GM12892 (cell line): ENCODE measurements around the gene OR7D2. TPM values are rescaled to one million over a fixed set of nuclear protein-coding genes. Genes with fewer than 3 reads are reported as not detected.

Experiments used
- DNase-seq: peaks from one replicate; pipeline ENCODE4 v3.0.0; 2011; ENCODE audit not compliant: insufficient read length
- FAIRE-seq: peaks from 2 replicates; lab custom pipeline; 2011; peaks lifted over from hg19 to GRCh38; lab: Jason Lieb, UNC
- POLR2A ChIP-seq: IDR thresholded peaks from 2 replicates; pipeline ENCODE4 v1.6.1; 2011; ENCODE audit warnings: low read depth, low read length, control low read depth
- POLR2AphosphoS5 ChIP-seq: IDR thresholded peaks from 2 replicates; pipeline ENCODE4 v1.6.1; 2011; ENCODE audit warnings: low read depth, low read length, control low read depth
- TAF1 ChIP-seq: IDR thresholded peaks from 2 replicates; pipeline ENCODE4 v1.6.1; 2011; ENCODE audit warnings: low read depth, mild to moderate bottlenecking, control low read depth, low read length, borderline replicate concordance
- polyA plus RNA-seq: library from polyadenylated mRNA; unstranded; fragments of >200 nt; gene quantifications from one replicate; pipeline ENCODE4 v1.2.1, GENCODE V29; 2012; ENCODE audit warnings: missing spikeins, inconsistent platforms; ENCODE audit not compliant: missing spikeins

Gene OR7D2
- polyA plus RNA-seq: not detected

DNA sequence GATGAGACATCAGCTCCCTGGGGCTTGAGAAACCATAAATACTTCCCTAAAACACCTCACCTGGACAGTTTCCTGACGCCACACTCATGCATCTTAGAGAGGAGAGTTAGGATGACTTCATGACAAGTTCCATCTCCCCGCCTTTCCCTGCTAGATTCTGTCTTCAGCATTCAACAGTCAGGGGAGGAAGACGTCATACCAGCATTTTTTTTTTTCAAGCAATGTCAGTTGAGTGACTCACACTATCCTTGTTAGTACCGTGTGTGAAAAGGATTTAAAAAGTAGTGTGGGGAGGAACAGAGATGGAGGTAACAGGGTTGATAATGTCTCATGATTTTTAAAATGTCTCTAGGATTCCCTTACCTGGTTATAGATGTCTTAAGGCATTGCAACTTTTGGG lies at the start of gene OR7D2:
TSS of gene OR7D2 (plus strand) at position 79 of the 400 bp plus-strand sequence. CDS start 6,803 bp downstream, outside the sequence.
- no peak for TF ChIP-seq POLR2A
- no peak for TF ChIP-seq TAF1
- no peak for TF ChIP-seq POLR2AphosphoS5
- FAIRE-seq: no peak
- DNase-seq: no peak

DNA sequence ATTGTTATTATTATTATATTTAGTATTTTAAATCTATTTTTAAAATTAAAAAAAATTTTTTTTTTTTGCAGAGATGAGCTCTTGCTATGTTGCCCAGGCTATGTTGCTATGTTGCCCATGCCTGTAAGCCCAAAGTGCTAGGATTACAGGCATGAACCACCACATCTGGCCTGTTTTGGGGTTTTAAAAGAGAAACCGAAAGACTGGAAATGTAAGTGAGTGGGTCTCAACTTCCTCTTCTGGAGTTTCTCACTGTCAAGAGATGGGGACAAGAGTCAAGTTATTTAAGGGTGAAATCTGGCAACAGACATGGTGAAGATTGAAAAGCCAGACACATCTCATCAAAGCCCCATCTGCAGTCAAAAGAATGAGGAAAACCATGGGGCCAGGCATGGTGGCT lies 47.8 kb upstream of the OR7D2 start:
- no peak for DNase-seq

DNA sequence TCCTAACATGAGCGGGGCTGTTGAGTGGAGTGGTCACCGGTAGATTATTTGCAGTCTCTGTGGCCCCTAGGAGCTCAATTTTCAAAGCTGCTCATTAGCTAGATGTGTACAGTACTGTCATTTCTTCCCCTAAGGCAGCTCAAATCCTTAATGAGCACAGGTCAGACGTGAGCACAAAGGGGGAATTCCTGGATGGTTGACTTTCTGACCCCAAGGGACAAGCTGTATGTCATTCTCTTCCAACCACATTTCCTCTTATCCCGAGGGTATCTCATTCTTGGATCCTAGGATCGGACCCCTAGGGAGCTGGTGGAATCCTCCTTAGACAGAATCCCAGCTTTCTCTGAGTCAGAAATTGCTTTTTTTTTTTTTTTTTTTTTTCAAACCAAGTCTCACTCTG lies 46.4 kb upstream of the OR7D2 start:
- FAIRE-seq: no peak
- DNase-seq: no peak
- TF ChIP-seq POLR2A (no peak), POLR2AphosphoS5 (no peak), TAF1 (no peak)

More for the DNA sequence above, 47.8 kb upstream of the OR7D2 start:
- TF ChIP-seq POLR2AphosphoS5 (no peak), TAF1 (no peak), POLR2A (no peak)
- FAIRE-seq: no peak

DNA sequence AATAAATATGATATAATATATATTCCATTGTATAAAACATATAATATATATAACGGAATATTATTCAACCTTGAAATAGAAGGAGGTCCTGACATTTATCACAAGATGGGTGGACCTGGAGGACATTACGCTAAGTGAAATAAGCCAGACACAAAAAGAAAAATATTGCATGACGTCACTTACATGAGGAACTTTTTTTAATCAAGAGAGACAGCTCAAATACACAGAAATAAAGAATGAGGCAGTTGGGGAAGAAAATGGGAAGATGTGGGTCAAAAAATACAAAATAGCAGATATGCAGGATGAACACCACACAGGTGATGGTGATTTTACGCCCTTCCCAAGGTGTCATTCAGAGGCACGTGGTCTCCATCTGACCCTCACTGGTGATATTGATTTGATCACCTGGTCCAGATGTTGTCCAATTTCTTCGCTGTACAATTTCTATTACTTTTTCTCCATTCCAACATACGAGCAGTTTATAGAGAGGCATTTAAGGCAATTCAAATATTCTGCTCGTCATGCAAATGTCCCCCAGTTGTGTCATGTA lies 39.1 kb upstream of the OR7D2 start:
- TF ChIP-seq POLR2A (no peak), TAF1 (no peak)
- DNase-seq (no peak), FAIRE-seq (peak; percentile 9)

DNA sequence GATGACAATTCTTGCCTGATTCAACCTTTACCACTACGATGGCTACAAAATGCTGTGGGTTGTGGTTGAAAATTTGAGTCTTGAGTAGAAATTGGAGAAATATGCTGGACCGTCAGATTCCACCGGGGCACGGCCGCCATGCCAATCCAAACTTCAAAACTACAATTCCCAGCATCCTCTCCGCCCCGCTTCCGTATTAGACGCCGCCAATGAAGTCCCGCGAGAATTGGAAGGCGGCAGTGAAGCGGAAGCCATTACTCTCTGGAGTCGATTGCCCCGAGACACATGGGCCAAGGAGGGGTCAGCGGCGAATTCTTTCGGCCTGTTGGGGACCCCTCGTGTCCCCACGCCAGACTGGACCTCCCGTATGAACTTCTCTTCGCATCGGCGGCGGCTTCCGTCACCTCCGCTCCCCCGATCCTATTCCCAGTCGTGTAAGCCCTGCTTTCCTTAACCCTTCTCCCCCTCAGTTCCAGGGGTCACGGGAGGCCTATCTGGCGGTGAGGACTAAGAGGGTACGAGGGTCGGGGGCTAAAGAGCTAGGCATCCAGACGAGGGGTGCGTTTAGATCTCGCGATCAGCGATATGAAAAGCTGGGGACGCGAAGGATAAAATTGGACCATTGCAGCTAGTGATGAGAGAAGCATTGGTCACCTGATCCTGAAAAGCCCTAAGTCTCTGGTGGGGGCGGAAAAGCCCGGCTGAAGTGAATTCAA lies 38.5 kb upstream of the OR7D2 start, which contains the start of gene ZNF317:
TSS of gene ZNF317 (plus strand) at position 239 of the 716 bp plus-strand sequence. CDS start 15,620 bp downstream, outside the sequence.
- DNase-seq: peak; percentile 66
- peak; percentile 81; the same call in 1 of the 2 replicates for TF ChIP-seq TAF1
- TF ChIP-seq POLR2A: peak; percentile 89
- peak; percentile 92 for TF ChIP-seq POLR2AphosphoS5
- peak; percentile 86 for FAIRE-seq

DNA sequence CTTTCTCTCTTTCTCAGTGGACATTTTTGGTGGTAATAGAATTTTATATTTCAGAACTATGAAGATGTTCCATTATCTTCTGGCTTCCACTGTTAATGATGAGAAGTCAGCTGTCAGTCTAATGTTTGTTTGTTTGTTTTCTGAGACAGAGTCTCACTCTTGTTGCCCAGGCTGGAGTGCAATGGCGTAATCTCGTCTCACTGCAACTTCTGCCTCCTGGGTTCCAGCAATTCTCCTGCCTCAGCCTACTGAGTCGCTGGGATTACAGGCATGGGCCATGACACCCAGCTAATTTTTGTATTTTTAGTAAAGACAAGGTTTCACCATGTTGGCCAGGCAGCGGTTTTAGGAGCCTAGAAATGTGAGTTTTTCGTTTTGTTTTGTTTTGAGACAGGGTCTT lies 33.9 kb upstream of the OR7D2 start:
- no peak for DNase-seq
- FAIRE-seq: no peak
- TF ChIP-seq POLR2A (no peak), POLR2AphosphoS5 (no peak), TAF1 (no peak)

DNA sequence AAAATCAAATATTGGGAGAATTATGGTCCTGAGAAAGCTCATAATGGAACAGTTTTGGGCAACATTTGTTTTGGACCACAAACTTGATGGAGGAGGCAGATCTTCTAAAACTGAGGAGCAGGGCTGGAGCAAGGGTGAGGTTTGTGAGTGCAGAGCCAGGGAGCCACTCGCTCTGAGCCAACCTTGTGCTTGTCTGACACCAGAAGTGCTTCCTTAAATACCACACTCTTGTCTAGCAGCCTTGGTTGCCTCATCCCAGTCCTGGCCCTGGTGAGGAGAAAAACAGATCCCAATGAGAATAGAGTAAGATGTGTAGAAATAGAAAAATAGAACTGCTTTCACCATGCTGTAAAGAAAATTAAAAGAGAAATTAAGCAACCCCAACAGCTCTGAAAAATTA lies 31.9 kb upstream of the OR7D2 start:
- TF ChIP-seq TAF1 (no peak), POLR2AphosphoS5 (no peak), POLR2A (no peak)
- FAIRE-seq (no peak), DNase-seq (no peak)

DNA sequence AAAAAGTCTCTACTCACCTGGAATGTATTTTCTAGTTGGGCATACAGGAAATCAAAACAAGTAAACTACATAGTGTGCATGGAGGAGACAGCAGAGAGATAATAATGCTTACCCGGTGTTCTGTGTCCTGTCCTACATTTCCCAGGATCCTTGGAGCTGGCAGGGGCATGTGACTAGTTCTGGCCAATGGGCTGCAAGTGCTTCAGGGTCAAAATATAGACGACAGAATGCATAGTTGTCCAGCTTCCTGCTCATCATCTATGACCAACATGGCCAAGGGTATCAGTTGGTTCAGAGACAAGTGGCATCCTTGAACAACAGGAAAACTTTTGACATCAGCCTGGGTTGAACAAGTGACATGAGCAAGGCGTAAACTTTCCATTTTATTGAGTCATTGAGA lies 30.1 kb upstream of the OR7D2 start:
- no peak for TF ChIP-seq TAF1
- no peak for TF ChIP-seq POLR2AphosphoS5
- no peak for TF ChIP-seq POLR2A
- DNase-seq (no peak), FAIRE-seq (no peak)

DNA sequence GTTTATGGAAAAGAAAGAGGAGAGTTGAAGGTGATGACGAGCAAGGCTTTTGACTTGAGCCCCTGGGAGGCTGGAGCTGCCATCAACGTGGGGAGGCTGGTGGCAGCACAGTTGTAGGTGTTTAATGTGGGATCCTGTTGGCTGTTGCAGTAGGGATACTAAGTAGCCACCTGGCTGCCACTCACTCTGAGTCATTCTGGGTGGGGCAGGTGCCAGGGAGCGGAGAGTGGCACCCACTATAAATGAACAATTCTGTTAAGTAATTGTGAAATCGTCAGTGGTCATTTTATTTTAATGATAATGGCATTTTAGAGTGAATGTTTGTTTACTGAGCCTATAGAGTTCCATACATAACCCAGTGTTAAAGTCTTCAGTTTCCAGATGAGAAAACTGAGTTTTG lies 28.8 kb upstream of the OR7D2 start:
- FAIRE-seq (no peak), DNase-seq (no peak)
- TF ChIP-seq TAF1: no peak
- no peak for TF ChIP-seq POLR2A
- no peak for TF ChIP-seq POLR2AphosphoS5

DNA sequence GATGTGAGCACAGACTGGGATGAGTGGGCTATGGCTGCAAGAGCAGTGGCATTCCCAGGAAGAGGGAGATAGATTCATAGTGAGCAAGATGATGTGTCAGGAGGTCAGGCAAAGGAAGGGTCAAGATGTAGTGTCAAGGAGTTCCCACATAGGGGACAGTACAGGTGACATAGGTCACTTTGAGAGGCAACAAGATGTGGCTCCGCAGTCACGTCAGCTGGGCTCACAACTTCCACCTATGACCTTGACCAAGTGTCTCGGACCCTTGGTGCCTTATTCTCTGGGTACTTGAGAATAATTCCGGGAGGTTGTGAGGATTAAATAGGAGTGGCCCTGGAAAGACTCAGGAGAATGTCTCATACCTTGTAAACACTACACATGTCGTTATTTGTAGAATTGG lies 28.1 kb upstream of the OR7D2 start:
- TF ChIP-seq POLR2A: no peak
- TF ChIP-seq POLR2AphosphoS5: no peak
- TF ChIP-seq TAF1: no peak
- DNase-seq (no peak), FAIRE-seq (no peak)

DNA sequence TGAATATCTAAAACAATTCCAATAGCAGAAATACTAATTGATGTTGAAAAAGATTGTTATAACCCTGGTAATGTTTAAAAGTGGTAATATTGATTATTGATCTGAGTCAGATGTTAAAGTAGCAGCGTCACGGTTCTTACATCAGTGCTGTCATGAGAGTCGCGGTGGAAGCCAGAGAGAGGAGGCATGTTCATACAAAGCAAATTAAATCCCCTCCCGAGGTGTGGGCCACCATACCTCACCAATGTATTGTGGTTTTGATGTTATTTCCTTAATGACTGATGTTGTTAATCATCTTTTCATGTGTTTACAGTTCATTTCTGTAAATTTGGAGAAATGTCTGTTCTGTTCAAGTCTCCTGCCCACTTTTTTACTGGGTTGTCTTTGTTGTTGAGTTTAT lies 27.4 kb upstream of the OR7D2 start:
- no peak for TF ChIP-seq POLR2A
- no peak for FAIRE-seq
- no peak for DNase-seq

DNA sequence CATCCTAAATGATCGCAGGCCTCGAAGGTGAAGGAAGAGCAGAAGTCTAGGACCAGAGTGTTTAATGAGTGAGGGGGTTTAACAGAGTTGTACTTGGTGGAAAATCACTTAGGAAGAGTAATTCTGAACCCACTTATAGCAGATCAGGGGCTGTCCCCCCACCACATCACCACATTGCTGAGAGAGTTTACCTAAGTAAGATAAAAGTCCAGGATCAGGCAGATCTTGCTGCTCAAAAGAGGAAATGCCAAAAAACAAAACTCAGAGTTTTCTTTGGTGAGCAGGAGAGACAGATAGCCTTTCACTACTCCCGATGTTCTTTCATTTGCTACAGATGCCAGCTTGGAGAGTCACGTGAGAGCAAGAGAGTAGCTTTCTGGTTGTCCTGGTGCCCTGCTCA lies 23.2 kb upstream of the OR7D2 start:
- FAIRE-seq (no peak), DNase-seq (no peak)
- TF ChIP-seq TAF1 (no peak), POLR2AphosphoS5 (no peak), POLR2A (no peak)

DNA sequence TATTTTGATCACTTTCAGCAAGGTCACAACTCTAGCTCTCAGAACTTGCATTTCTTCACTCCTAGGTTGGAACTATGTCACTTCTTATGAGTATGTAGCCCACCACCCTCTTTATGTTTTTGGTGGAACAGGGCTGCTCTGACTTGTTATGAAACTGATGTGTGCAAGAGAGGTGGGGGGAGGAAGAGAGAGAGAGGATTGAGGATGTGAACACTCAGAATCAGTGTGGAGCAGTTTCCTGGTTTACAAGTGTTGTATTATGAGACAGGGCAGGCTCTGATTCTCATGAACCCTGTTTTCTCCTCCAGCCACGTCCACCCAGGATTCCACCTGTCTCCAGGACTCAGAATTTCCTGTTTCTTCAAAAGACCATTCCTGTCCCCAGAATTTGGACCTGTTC lies 22.5 kb upstream of the OR7D2 start:
- no peak for FAIRE-seq
- TF ChIP-seq TAF1 (no peak), POLR2A (no peak), POLR2AphosphoS5 (no peak)
- DNase-seq: no peak
